ENCODE results near the gene MLST8. TPM values are rescaled to one million over a fixed set of nuclear protein-coding genes. Genes with fewer than 3 reads are reported as not detected.

Gene MLST8
- total RNA-seq, 1 experiment from 2014 or later, result 28.6 TPM

DNA sequence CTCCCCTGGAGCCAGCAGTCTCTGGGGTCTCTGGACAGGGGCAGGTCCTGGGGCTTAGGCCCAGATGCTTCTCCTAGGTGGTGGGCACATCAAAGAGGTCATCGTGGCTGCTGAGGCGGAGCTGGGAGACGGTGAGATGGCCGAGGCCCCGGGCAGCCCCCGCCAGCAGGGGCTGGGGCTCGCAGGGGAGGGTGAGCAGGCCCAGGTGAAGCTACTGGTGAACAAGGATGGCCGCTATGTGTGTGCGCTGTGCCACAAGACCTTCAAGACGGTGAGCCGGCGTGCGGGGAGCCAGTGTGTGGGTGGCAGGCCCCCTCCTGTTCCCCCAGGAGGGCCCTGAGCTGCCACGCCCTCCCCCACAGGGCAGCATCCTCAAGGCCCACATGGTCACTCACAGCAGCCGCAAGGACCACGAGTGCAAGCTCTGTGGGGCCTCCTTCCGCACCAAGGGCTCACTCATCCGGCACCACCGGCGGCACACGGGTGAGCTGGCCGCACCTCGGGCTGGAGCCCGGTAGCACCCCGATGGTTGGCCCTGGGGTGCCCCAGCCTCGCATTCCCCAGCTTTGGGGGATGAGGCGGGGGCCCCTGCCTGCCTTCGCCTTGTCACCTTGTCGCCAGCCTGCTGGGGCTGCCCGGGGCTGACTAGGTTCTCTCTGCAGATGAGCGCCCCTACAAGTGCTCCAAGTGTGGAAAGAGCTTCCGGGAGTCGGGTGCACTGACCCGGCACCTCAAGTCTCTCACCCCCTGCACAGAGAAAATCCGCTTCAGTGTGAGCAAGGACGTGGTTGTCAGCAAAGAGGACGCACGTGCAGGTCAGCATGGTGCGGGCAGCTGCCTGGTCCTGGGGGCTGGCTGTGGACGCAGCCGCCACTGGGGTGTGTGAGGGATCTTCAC is 27.1 kb downstream of the MLST8 start:
- no peak for DNase-seq
- H3K27me3 ChIP-seq (ENCODE audit: control insufficient read depth, insufficient read depth, low read length), result peaks cover 13% of the 10 kb centered on the region
- no peak overlapping the region for H3K4me3 ChIP-seq (ENCODE audit: insufficient read depth, low read depth, low read length)
- H3K36me3 ChIP-seq (replicated peaks; ENCODE audit: control insufficient read depth, insufficient read depth, low read length), result peaks cover 4% of the 10 kb centered on the region; the same call in 1 of the 2 replicates

DNA sequence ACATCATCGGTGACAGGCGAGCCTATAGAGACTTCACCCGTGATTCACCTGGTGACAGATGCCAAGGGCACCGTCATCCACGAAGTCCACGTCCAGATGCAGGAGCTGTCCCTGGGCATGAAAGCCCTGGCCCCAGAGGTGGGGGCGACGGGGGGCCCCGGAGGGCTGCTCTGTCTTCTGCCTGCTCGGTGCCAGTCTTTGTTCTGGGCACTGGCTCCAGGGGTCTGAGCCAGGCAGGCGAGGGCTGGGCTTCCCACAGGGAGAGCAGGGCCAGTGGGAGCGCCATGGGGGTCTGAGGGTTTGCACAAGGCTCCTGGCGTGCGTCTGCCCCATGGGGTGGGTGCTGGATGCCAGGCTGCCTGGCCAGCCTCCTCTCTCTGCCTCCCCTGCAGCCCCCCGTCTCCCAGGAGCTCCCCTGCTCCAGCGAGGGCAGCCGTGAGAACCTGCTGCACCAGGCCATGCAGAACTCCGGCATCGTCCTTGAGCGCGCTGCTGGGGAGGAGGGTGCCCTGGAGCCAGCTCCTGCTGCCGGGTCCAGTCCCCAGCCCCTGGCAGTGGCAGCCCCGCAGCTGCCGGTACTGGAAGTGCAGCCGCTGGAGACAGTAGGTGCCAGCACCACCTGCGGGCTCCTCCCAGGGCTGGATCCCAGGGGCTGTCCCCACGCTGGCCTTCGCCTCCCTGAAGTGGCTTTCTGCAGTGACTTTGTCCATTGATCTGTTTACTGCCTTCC is 28.0 kb downstream of the MLST8 start:
- peaks cover 21% of the 10 kb centered on the region for H3K27me3 ChIP-seq (ENCODE audit: control insufficient read depth, insufficient read depth, low read length)
- peaks cover 3% of the 10 kb centered on the region; the same call in 1 of the 2 replicates for H3K36me3 ChIP-seq (replicated peaks; ENCODE audit: control insufficient read depth, insufficient read depth, low read length)
- peak; percentile 47 for DNase-seq
- no peak overlapping the region for H3K4me3 ChIP-seq (ENCODE audit: insufficient read depth, low read depth, low read length)

DNA sequence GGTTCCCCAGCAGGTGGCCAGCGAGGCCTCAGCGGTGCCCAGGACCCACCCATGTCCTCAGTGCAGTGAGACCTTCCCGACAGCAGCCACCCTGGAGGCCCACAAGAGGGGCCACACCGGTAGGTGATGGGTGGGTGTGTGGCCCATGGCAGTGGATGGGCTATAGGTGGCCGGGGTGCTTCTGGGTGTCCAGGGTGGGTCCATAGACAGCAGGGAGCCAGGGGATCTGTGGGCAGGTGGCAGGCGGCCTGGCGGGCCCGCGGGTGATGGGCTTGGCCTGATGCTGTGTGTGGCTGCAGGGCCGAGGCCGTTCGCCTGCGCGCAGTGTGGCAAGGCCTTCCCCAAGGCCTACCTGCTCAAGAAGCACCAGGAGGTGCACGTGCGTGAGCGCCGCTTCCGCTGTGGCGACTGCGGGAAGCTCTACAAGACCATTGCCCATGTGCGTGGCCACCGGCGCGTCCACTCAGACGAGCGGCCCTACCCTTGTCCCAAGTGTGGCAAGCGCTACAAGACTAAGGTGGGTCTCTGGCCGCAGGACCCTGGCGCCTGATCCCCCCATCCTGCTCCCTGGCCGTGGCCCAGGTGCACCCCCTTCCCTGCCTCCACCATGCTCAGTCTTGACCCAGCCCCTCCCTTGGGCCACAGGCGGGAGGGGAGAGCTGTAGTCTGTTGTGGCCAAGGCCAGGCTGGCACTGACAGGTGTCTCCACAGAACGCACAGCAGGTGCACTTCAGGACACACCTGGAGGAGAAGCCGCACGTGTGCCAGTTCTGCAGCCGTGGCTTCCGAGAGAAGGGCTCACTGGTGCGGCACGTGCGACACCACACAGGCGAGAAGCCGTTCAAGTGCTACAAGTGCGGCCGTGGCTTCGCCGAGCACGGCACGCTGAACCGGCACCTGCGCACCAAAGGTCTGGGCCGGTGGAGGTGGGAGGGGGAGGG is 28.9 kb downstream of the MLST8 start:
- Histone ChIP-seq H3K27me3 (ENCODE audit: control insufficient read depth, insufficient read depth, low read length) (peaks cover 22% of the 10 kb centered on the region), H3K4me3 (ENCODE audit: insufficient read depth, low read depth, low read length) (no peak overlapping the region), H3K36me3 (replicated peaks; ENCODE audit: control insufficient read depth, insufficient read depth, low read length) (peaks cover 3% of the 10 kb centered on the region; the same call in 1 of the 2 replicates)
- peak; percentile 51 for DNase-seq

DNA sequence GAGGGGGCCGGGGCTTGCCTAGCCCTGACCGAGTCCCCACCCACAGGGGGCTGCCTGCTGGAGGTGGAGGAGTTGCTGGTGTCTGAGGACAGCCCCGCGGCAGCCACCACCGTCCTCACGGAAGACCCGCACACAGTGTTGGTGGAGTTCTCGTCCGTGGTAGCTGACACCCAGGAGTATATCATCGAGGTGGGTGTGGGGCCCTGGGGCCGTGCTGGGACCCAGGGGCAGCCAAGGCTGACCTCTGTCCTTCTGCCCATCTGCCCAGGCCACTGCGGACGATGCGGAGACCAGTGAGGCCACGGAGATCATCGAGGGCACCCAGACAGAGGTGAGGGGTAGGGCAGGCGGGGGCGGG is 29.5 kb downstream of the MLST8 start:
- peak; percentile 68 for DNase-seq

DNA sequence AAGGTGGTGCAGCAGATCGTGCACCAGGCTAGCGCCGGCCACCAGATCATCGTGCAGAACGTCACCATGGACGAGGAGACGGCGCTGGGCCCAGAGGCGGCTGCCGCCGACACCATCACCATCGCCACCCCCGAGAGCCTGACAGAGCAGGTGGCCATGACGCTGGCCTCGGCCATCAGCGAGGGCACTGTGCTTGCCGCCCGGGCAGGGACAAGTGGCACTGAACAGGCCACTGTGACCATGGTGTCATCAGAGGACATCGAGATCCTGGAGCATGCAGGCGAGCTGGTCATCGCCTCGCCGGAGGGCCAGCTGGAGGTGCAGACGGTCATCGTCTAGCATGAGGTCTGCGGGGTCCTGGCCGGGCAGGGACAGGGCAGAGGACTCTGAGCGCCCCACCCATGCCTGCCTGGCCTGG is 30.0 kb downstream of the MLST8 start:
- H3K27me3 ChIP-seq (ENCODE audit: control insufficient read depth, insufficient read depth, low read length), result peaks cover 22% of the 10 kb centered on the region
- peak; percentile 62 for DNase-seq
- H3K36me3 ChIP-seq (replicated peaks; ENCODE audit: control insufficient read depth, insufficient read depth, low read length), result peaks cover 1% of the 10 kb centered on the region; the same call in 1 of the 2 replicates
- no peak overlapping the region for H3K4me3 ChIP-seq (ENCODE audit: insufficient read depth, low read depth, low read length)

More for the DNA sequence above, 29.5 kb downstream of the MLST8 start:
- no peak overlapping the region for H3K4me3 ChIP-seq (ENCODE audit: insufficient read depth, low read depth, low read length)
- peaks cover 1% of the 10 kb centered on the region; the same call in 1 of the 2 replicates for H3K36me3 ChIP-seq (replicated peaks; ENCODE audit: control insufficient read depth, insufficient read depth, low read length)
- H3K27me3 ChIP-seq (ENCODE audit: control insufficient read depth, insufficient read depth, low read length), result peaks cover 22% of the 10 kb centered on the region

DNA sequence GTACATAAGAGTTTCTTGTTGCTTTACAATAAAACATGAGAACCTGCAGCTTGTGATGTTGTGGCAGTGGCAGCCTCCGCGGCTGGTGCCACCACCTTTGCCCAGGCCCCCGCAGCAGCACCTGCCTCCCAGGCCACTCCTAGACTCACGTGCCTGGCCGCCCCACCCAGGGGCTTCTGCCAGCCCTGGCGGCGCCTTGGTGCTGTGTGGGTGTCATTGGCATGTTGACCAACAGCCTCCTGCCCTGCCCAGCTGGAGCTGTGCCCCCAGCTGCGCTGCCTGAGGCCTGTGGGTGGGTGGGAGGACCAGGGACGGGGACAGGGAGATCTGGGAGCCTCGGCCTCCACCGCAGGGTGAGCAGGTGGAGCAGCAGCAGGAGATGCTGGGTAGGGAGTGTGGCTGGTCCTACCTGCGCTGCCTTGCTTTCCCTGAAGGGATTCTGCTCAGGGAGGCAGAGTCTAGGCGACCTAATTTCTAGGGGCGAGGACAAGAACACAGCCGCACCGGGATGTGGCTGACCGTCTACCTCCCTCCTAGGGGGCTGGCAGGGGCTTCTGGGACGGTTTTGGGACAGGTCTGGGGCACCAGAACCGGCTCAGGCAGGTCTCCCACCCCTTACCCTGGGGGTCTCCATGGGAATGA is 30.6 kb downstream of the MLST8 start:
- peaks cover 22% of the 10 kb centered on the region for H3K27me3 ChIP-seq (ENCODE audit: control insufficient read depth, insufficient read depth, low read length)
- DNase-seq, result no peak
- H3K4me3 ChIP-seq (ENCODE audit: insufficient read depth, low read depth, low read length), result no peak overlapping the region
- H3K36me3 ChIP-seq (replicated peaks; ENCODE audit: control insufficient read depth, insufficient read depth, low read length), result peaks cover 1% of the 10 kb centered on the region; the same call in 1 of the 2 replicates

DNA sequence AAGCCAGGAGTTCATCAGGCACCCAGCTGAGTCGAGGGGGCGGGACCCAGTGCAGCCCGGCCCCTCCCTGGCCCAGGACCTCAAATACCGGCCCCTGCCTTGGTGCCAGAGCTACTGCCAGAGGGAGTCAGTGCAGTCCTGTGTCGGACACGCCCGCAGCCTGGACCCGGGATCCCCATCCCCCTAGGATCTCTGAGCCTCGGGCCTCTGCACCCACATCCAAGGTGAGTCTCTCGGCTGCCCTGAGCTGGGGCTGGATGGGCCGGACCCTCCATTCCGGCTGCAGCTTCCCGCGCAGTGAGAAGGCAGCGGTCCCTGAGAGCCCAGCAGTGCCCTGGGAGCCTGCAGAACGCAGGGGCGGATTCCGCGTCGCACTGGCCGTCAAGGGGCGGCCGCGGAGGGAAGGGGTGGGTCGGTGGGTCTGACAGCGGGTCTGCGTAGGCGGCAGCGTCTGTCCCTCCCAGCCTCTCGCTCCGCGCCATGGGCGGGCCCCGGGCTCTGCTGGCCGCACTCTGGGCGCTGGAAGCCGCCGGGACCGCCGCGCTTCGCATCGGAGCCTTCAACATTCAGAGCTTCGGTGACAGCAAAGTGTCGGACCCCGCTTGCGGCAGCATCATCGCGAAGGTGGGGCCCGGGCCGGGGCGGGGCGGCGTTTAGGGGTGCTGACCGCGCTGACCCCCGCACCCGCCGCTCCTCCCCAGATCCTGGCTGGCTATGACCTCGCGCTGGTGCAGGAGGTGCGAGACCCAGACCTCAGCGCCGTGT is 31.3 kb downstream of the MLST8 start, which contains the start of gene DNASE1L2:
Gene DNASE1L2 (plus strand): TSS at position 108 of the 765 bp plus-strand sequence. CDS start 373 bp downstream, at position 481.
- no peaks in the 10 kb centered on the region; the same call in 1 of the 2 replicates for H3K36me3 ChIP-seq (replicated peaks; ENCODE audit: control insufficient read depth, insufficient read depth, low read length)
- H3K4me3 ChIP-seq (ENCODE audit: insufficient read depth, low read depth, low read length), result peak within 1 kb of the TSS; percentile 33
- peaks cover 22% of the 10 kb centered on the region for H3K27me3 ChIP-seq (ENCODE audit: control insufficient read depth, insufficient read depth, low read length)
- peak; percentile 94 for DNase-seq

DNA sequence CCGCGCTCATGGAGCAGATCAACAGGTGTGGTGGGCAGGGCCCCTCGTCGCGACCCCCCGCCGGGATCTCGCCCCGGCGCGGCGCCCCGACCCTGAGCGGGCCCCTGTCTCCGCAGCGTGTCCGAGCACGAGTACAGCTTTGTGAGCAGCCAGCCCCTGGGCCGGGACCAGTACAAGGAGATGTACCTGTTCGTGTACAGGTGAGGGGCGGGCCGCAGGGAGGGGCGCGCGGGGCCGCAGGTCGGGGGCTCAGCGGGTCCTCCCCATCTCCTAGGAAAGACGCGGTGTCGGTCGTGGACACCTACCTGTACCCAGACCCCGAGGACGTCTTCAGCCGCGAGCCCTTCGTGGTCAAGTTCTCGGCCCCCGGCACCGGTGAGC is 31.8 kb downstream of the MLST8 start:
- H3K4me3 ChIP-seq (ENCODE audit: insufficient read depth, low read depth, low read length), result peak overlapping the region; percentile 33

DNA sequence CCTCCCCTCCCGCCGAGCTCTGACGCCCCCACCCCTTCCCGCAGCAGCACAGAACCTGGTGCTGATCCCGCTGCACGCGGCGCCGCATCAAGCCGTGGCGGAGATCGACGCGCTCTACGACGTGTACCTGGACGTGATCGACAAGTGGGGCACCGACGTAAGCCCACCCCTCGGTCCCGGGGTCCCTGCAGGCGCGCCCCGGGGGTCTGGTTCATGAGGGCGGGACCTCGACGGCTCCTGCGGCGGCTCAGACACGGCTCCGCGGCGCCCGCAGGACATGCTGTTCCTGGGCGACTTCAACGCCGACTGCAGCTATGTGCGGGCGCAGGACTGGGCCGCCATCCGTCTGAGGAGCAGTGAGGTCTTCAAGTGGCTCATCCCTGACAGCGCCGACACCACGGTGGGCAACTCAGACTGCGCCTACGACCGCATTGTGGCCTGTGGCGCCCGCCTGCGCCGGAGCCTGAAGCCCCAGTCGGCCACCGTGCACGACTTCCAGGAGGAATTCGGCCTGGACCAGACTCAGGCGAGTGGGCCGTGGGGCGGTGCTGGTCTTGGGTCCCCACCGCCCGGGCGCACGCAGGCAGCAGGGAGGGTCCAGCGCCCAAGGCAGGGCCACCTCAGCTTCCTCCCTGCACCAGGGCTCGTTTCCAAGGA is 32.4 kb downstream of the MLST8 start:
- Histone ChIP-seq H3K4me3 (ENCODE audit: insufficient read depth, low read depth, low read length) (peak overlapping the region; percentile 33; the same call in 1 of the 2 replicates), H3K36me3 (replicated peaks; ENCODE audit: control insufficient read depth, insufficient read depth, low read length) (peaks cover 2% of the 10 kb centered on the region), H3K27me3 (ENCODE audit: control insufficient read depth, insufficient read depth, low read length) (peaks cover 22% of the 10 kb centered on the region)
- peak; percentile 88 for DNase-seq

More for the DNA sequence above, 31.8 kb downstream of the MLST8 start:
- no peaks in the 10 kb centered on the region for H3K36me3 ChIP-seq (replicated peaks; ENCODE audit: control insufficient read depth, insufficient read depth, low read length)
- DNase-seq, result peak; percentile 88
- H3K27me3 ChIP-seq (ENCODE audit: control insufficient read depth, insufficient read depth, low read length), result peaks cover 22% of the 10 kb centered on the region

DNA sequence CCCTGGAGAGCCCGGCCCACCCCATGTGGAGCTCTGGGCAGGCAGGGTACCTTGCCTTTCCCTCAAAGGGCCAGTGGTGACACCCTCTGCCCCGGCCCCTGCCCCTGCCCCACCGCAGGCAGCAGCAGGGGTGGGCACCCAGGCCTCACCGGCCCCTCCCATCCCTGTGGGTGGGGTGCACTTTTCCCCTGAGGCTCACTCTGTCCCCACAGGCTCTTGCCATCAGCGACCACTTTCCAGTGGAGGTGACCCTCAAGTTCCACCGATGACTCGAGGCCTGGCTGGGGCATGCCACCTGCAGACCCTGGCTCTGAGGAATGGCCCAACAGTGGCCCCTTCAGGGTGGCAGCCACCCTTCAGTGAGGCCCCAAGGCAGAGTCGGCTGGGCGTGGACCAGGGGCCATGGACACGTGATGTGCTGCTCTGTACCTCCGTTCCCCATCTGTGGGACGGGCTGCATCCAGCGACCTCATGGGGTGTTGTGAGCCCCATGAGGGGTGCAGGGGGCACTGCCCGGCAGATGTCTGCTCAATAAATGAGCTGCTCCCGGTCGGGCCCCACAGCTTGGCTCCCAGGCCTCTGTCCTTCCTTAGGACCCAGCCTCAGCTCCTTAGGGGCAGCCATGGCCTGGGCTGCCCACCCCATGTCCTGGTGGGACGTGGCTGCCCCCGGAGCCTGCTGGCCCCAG is 33.0 kb downstream of the MLST8 start:
- peaks cover 22% of the 10 kb centered on the region for H3K27me3 ChIP-seq (ENCODE audit: control insufficient read depth, insufficient read depth, low read length)
- no peak overlapping the region for H3K4me3 ChIP-seq (ENCODE audit: insufficient read depth, low read depth, low read length)
- H3K36me3 ChIP-seq (replicated peaks; ENCODE audit: control insufficient read depth, insufficient read depth, low read length), result peaks cover 2% of the 10 kb centered on the region
- DNase-seq, result peak; percentile 86

DNA sequence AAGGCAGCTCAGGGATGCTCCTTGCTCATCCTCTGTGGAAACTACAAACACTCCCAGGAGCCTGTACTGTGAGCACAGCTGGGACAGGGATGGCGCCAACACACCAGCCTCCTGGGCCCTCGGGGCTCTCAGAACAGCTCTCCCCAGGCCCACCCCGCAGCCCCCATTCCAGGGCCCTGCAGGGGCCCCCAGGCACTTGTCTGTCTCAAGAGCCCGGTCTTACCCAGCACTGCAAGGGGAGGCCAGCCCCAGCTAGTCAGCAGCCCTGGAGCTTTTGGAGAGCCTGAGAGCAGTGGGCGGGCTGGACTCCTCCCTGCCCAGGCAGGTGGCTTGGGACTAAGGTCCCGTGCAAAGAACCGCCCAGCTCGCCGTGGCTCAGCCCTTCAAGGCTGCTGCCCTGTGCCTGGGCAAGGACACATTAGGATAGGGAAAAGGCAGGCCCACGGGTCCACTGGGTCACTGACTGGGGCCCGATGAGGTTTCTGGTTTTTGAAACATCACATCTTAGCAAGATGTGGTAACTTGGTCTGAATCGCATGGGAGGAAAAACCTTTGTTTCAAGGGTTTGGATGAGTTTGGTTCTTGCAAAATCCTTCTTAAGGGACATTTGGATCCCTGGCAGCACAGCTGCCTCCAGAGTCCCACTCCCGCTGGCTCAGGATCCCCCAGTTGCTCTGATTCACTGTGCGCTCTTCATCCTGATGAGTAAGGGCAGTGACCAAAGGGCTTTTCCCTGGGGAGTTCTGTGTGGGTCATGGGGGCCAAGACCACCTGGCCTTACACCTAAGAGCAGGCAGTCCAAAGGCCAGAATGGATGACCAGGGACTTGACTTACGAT is 33.8 kb downstream of the MLST8 start:
- peak; percentile 89 for DNase-seq
- no peak overlapping the region for H3K4me3 ChIP-seq (ENCODE audit: insufficient read depth, low read depth, low read length)
- peaks cover 2% of the 10 kb centered on the region for H3K36me3 ChIP-seq (replicated peaks; ENCODE audit: control insufficient read depth, insufficient read depth, low read length)
- peaks cover 22% of the 10 kb centered on the region for H3K27me3 ChIP-seq (ENCODE audit: control insufficient read depth, insufficient read depth, low read length)

All from H7 (cell line).